Stimulated activated naive CD4-positive, alpha-beta T cell (primary cell): ENCODE results near the gene NBEAL1.
"Not testable (repeated sequence)": the region's sequence is repeated elsewhere in the genome, so short reads cannot be mapped to it uniquely, and the experiment has no call there.

Experiments used
- DNase-seq, 6 experiments: peaks; one replicate each; lab custom pipeline; 2025; lab: John Stamatoyannopoulos, UW

The NBEAL1 gene

DNA sequence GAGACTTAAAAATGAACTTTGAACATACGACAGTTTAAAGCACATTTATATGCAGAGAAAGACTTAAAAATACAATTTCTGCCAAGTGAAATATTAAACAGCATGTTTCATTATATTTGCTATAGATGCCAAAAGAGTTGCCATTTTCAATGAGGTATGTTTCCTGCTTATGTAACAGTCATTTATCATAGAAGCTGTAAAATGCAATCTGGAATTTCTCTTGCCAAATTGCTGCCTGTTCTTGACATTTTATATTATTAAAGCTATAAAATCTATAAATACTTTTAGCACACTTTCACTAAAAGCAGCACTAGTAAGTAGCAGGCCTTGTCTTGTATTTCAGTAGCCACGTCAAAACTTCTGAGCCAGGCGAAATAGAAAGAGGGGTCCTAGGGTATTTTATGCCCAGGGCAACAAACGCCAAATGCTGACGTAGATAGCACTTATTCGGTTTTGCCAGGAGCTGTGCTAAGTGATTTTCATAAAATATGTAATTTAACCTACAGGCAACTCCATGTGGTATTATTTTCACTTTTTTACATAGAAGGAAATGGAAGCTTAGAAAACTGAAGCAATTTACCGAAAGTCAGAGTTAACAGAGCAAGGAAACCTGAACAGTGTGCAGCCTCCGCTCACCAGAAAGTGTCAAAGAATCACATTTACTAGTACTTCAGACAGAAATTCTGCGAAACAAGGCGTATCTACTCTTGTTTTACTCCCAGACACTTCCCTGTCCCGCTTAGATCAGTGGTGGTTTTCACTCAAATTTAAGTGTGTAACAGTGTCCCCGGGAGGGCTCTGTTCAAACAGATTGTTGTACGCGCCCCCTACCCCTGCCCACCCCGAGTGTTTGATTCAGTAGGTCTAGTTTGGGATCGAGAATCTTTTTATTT is 222.9 kb downstream of the NBEAL1 start:
- peak in 2 of 6 experiments; percentile 11 to 30 for DNase-seq

DNA sequence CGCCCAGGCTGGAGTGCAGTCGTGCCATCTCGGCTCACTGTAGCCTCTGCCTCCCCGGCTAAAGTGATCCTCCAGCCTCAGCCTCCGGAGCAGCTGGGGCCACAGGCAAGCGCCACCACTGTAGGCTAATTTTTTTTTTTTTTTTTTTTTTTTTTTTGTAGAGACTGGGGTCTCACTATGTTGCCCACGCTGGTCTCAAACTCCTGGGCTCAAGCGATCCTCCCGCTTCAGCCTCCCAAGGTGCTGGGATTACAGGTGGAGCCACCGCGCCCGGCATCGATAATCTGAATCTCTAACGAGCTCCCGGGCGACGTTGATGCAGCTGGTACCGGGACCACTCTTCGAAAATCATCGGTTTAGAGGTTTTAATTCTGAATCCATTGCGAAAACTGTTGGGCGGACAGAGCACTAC is 223.6 kb downstream of the NBEAL1 start:
- DNase-seq = no peak

DNA sequence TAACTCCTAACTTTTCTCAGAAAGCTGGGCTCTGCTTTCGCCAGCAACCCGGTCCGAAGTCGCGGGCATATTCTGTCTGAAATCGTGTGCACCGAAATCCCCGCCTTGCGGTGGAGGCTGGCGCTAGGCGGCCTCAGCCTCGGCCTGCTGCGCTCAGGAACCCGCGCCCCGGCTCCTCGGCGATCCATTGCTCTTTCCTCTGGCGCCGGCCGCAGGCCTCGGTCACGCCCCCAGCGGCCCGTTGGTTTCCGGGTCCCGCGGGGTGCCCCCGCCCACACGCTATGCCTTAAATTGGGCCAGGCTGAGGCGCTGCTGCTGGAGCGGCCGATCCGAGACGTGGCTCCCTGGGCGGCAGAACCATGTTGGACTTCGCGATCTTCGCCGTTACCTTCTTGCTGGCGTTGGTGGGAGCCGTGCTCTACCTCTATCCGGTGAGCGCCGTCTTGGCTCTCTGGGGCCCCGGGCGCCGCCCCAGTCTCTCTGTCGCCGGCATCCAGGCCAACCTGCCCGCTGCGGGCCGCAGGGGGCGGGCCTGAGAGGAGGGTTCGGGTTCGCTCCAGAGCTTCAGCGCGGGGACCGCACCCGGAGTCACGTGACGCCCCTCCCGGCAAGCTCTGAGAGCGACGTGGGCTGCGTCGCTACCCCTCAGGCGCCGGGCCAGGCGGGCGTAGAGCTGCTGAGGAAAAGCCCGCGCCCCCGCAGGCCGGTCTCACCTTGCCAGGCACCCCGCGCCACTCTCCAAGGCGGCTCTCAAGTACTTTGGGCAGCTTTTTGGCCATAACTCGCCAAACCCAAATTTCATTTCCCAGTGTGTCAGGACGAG is 224.2 kb downstream of the NBEAL1 start, which contains the start of gene CYP20A1:
TSS of gene CYP20A1 (plus strand) at position 315 of the 823 bp plus-strand sequence. CDS start at position 360, 45 bp downstream.
- peak; percentile 90 to 99 (median 98) for DNase-seq

DNA sequence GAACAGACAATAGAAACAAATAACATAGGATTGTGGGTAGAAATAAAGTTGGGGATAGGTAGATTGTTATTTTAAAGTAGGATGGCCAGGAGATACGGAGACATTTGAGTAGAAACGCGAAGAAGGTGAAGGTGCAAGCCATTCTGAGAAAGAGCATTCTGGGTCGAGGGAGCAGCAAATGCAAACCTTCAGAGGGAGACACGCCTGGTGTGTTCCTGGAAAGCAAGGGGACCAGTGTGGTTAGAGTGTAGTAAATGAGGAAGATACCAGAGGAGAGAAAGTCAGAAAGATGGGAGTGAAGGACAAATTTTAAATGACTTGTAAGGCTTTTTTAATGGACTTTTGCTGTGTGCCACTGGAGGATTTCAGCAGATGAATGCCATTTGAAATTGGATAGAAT is 225.8 kb downstream of the NBEAL1 start:
- DNase-seq = no peak

DNA sequence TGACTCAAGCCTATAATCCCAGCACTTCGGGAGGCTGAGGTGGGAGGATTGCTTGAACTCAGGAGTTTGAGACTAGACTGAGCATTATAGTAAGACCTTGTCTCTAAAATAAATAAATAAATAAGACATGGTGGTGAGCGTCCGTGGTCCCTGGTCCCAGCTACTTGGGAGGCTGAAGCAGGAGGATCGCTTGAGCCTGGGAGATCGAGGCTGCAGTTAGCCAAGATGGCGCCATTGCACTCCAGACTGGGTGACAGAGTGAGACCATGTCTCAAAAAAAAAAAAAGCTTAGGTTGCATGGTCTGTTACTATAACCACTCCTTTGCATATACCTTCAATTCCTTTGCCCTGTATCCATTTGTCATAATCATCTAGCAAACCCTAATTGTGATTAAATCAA is 227.8 kb downstream of the NBEAL1 start:
- no peak for DNase-seq

GRCh38 chr2:203246646-203247045 is 232.0 kb downstream of the NBEAL1 start:
- DNase-seq = no peak

DNA sequence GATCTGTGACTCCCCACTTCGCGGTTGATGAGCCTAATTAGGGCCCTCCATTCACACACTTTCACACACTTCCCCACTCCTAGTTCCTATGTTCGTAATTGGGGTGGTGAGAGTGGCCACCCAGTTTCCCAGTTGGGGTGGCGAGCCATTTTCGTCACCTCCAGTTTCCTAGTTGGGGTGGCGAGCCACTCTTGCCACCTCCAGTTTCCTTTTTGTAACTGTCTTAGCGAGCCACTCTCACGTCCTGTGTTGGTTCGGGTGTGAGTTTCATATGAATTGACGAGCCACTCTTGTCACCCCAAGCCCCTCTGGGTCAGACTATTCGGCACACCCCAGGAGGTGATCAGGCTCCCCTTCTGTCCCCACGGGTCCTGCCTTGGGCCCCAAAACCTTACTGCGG is 238.1 kb downstream of the NBEAL1 start:
- DNase-seq = no peak

DNA sequence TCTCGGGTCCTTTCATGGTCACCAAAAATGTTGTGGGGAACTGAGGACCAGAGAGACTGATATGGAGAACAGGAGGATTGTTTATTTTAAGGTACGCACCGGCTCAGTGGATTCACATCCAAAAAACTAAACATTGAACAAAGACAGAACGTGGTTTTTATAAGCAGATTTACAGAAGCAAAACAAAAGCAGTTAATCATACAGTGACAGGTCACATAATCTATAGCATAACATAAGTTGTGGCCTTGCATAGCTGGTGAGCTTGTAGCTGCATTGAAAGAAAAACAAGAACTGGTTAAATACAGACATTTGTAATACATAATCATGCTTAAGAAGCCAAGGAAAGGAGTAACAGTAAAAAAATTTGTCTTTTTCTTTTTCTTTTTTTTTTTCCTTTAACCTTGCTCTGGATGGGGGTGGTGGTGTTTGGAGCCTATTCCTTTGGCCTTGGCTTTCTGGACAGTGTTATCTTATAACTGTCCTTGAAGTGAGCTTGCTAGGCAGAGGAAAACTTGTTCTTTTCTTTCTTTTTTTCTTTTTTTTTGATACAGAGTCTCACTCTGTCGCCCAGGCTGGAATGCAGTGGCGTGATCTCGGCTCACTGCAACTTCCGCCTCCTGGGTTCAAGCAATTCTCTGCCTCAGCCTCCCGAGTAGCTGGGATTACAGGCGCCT is 238.9 kb downstream of the NBEAL1 start:
- not testable (repeated sequence) for DNase-seq

GRCh38 chr2:203261326-203262159 is 246.9 kb downstream of the NBEAL1 start:
- DNase-seq = no peak
